Measurements from ENCODE around the gene LEMD3.

DNA sequence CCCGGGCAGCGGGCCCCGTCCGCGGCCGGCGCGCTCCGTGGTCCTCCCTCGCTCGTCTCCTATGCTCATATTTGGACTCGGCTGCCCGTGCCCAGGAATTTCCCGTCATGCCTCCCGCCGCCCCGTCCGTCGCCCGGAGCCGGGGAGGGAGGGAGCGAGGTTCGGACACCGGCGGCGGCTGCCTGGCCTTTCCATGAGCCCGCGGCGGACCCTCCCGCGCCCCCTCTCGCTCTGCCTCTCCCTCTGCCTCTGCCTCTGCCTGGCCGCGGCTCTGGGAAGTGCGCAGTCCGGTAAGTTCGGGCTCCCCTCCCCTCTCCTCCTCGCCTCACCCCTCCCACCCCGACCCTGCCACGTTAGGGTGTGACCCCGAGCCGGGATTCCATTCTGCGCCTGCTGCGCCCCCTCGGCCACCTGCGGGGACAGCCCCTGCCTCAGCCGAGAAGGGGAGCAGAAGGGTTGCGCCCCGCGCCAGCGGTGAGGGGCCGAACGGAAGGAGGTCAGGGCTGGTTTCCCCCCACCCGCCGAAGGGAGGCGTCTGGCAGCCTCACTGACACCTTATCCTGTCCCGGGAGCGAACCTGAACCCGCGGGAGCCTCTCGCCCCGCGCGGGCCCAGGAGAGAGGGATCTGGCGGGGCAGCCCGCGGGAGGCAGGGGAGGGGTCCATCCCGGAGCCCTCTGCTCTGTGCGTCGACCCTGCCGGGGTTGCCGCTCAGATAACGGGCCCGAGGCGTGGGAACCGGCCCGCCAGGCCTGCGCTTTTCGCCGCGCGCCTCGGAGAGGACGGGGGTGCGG lies 109.4 kb downstream of the LEMD3 start, which contains the start of gene MSRB3:
- no peak for TF ChIP-seq EZH2phosphoT487 (IDR thresholded peaks at IDR 0.05; ENCODE audit: borderline replicate concordance, low read depth)
- TF ChIP-seq, protein P1, sequence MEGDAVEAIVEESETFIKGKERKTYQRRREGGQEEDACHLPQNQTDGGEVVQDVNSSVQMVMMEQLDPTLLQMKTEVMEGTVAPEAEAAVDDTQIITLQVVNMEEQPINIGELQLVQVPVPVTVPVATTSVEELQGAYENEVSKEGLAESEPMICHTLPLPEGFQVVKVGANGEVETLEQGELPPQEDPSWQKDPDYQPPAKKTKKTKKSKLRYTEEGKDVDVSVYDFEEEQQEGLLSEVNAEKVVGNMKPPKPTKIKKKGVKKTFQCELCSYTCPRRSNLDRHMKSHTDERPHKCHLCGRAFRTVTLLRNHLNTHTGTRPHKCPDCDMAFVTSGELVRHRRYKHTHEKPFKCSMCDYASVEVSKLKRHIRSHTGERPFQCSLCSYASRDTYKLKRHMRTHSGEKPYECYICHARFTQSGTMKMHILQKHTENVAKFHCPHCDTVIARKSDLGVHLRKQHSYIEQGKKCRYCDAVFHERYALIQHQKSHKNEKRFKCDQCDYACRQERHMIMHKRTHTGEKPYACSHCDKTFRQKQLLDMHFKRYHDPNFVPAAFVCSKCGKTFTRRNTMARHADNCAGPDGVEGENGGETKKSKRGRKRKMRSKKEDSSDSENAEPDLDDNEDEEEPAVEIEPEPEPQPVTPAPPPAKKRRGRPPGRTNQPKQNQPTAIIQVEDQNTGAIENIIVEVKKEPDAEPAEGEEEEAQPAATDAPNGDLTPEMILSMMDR (IDR thresholded peaks at IDR 0.05), result peak; percentile 28; the same call in 1 of the 2 replicates
- no peak for TF ChIP-seq RAD21 (IDR thresholded peaks at IDR 0.05; ENCODE audit: low read length)
- TF ChIP-seq SMC3 (IDR thresholded peaks at IDR 0.05; ENCODE audit: low read depth, low read length), result no peak
- TF ChIP-seq MAX (IDR thresholded peaks at IDR 0.05; ENCODE audit: low read depth), result peak; percentile 56; the same call in 1 of the 2 replicates
- 0 out of 2 replicates have a peak, but pooled peaks have one; percentile 23 for TF ChIP-seq REST (IDR thresholded peaks at IDR 0.05; ENCODE audit: low read depth, low read length)
- no peak for TF ChIP-seq EP300 (IDR thresholded peaks at IDR 0.05; ENCODE audit: borderline replicate concordance in 1 of 2, low read depth in 1 of 2, low read length in 1 of 2)
- peak; percentile 77 for TF ChIP-seq TEAD4 (IDR thresholded peaks at IDR 0.05; ENCODE audit: borderline replicate concordance, insufficient read depth)
- peak; percentile 44; the same call in 1 of the 2 replicates for TF ChIP-seq TAF1 (IDR thresholded peaks at IDR 0.05; ENCODE audit: borderline replicate concordance, low read depth, low read length)
- TF ChIP-seq GABPA (IDR thresholded peaks at IDR 0.05; ENCODE audit: low read depth), result no peak

Data from SK-N-SH (cell line).